HepG2 (cell line): ENCODE data around the gene MEI1.

Source experiments
- ATF2 ChIP-seq: sonication (generic); formaldehyde crosslinking; IDR thresholded peaks from 2 replicates; pipeline ENCODE4 v1.4.0; 2020; ENCODE audit warnings: missing genetic modification reagents
- KDM5B ChIP-seq: sonication (generic); formaldehyde crosslinking; IDR thresholded peaks from 2 replicates; pipeline ENCODE4 v1.4.0; 2020; ENCODE audit warnings: missing genetic modification reagents, mild to moderate bottlenecking, borderline replicate concordance
- ZNF460 ChIP-seq: sonication (generic); formaldehyde crosslinking; IDR thresholded peaks from 2 replicates; pipeline ENCODE4 v1.5.1; 2020; ENCODE audit warnings: missing genetic modification reagents, mild to moderate bottlenecking, borderline replicate concordance
- ZNF615 ChIP-seq: sonication (generic); formaldehyde crosslinking; IDR thresholded peaks from 2 replicates; pipeline ENCODE4 v1.5.0; 2020; ENCODE audit warnings: mild to moderate bottlenecking, missing genetic modification reagents, borderline replicate concordance
- ZNF724P ChIP-seq: sonication (generic); formaldehyde crosslinking; IDR thresholded peaks from 2 replicates; pipeline ENCODE4 v1.8.0; 2022; ENCODE audit warnings: missing genetic modification reagents, borderline replicate concordance

- TF ChIP-seq ZNF724P (CRISPR knock-in tag) (no peak), ZNF460 (CRISPR knock-in tag) (no peak), ATF2 (CRISPR knock-in tag) (no peak), KDM5B (CRISPR knock-in tag) (no peak), ZNF615 (CRISPR knock-in tag) (no peak)
These were observed at the start of gene MEI1 for GRCh38 chr22:41699264-41700107.
